Tibial nerve (tissue), 4 donors: ENCODE results near the gene ARHGAP6. TPM values are rescaled to one million over a fixed set of nuclear protein-coding genes. Genes with fewer than 3 reads are reported as not detected.
"Not testable (repeated sequence)": the region's sequence is repeated elsewhere in the genome, so short reads cannot be mapped to it uniquely, and the experiment has no call there.

Experiments used
- DNase-seq, 2 donors: peaks; one replicate each; pipeline ENCODE4 v3.0.0-alpha.2; 2019; ENCODE audit warnings: low spot score in 2 of 2
- H3K27ac ChIP-seq, 4 donors: fragments of 200-600 bp; sonication (generic) in 3 of 4; one replicate each; pipeline ENCODE4 v1.5.1; 2017 to 2019; ENCODE audit warnings: mild to moderate bottlenecking in 1 of 4
- H3K27me3 ChIP-seq, 2 donors: fragments of 200-600 bp; sonication (generic) in 1 of 2; one replicate each; pipeline versions ENCODE4 v1.5.1 to v1.6.0; 2017 to 2019
- H3K36me3 ChIP-seq, 3 donors: fragments of 200-600 bp; sonication (generic); one replicate each; pipeline ENCODE4 v1.5.1; 2018 to 2019
- H3K4me1 ChIP-seq, 4 donors: fragments of 200-600 bp; sonication (generic) in 3 of 4; one replicate each; pipeline ENCODE4 v1.5.1; 2017 to 2019
- H3K4me3 ChIP-seq, 4 donors: fragments of 200-600 bp; sonication (generic) in 3 of 4; one replicate each; pipeline ENCODE4 v1.5.1; 2017 to 2019; ENCODE audit warnings: mild to moderate bottlenecking in 1 of 4, moderate library complexity in 1 of 4
- H3K9me3 ChIP-seq, 4 donors: fragments of 200-600 bp; sonication (generic) in 3 of 4; one replicate each; pipeline ENCODE4 v1.5.1; 2017 to 2019
- CTCF ChIP-seq, 5 experiments: fragments of 200-600 bp in 3 of 5; fragments of 450-650 bp in 2 of 5; sonication (generic) in 3 of 5; IDR thresholded peaks; one replicate each; pipeline ENCODE4 v1.5.1; 2016 to 2019; ENCODE audit warnings: antibody characterized with exemption in 5 of 5, mild to moderate bottlenecking in 3 of 5, moderate library complexity in 2 of 5
- EP300 ChIP-seq, 2 donors: sonication (generic); formaldehyde crosslinking; IDR thresholded peaks; one replicate each; pipeline ENCODE4 v1.6.1; 2017; ENCODE audit warnings: antibody characterized with exemption in 2 of 2, mild to moderate bottlenecking in 1 of 2
- POLR2A ChIP-seq, 2 donors: fragments of 450-650 bp; IDR thresholded peaks; one replicate each; pipeline ENCODE4 v1.6.1; 2017; ENCODE audit warnings: antibody characterized with exemption in 2 of 2, mild to moderate bottlenecking in 2 of 2, moderate library complexity in 2 of 2
- WGBS, 2 donors: methylation state at CpG; one replicate each; pipeline ENCODE4 v1.1.5; 2018; 5-methylcytosine and 5-hydroxymethylcytosine counted together
- total RNA-seq, 4 donors: library from RNA; depleted of rRNA; stranded (reverse); fragments of >200 nt; gene quantifications; one replicate each; pipeline ENCODE4 v1.1.0, GENCODE V29; 2016

Gene ARHGAP6
- total RNA-seq, 4 donors from 2014 or later = 16.0 to 51.9 (median 39.3) TPM

- Histone ChIP-seq H3K27ac (no peak overlapping the region), H3K4me3 (no peak overlapping the region), H3K36me3 (no peaks in the 10 kb centered on the region), H3K27me3 (no peaks in the 10 kb centered on the region), H3K9me3 (no peaks in the 10 kb centered on the region), H3K4me1 (no peaks in the 10 kb centered on the region)
- TF ChIP-seq POLR2A (IDR thresholded peaks at IDR 0.05) (no peak), CTCF (IDR thresholded peaks at IDR 0.05) (no peak), EP300 (IDR thresholded peaks at IDR 0.05) (no peak)
- no peak for DNase-seq
- WGBS, 2 donors = 67 to 96% methylated on average over 3 of the region's 3 CpGs
Measured at GRCh38 chrX:11130136-11130535, 535.6 kb downstream of the ARHGAP6 start.

GRCh38 chrX:11129534-11130105, 536.1 kb downstream of the ARHGAP6 start:
- Histone ChIP-seq H3K4me3 (no peak overlapping the region), H3K36me3 (no peaks in the 10 kb centered on the region), H3K4me1 (no peaks in the 10 kb centered on the region), H3K9me3 (no peaks in the 10 kb centered on the region), H3K27me3 (no peaks in the 10 kb centered on the region), H3K27ac (no peak overlapping the region)
- TF ChIP-seq CTCF (IDR thresholded peaks at IDR 0.05) (no peak), POLR2A (IDR thresholded peaks at IDR 0.05) (no peak), EP300 (IDR thresholded peaks at IDR 0.05) (no peak)
- 33 to 52% methylated on average over 5 of the region's 5 CpGs for WGBS, 2 donors
- no peak for DNase-seq

GRCh38 chrX:11125060-11125459, 540.7 kb downstream of the ARHGAP6 start:
- H3K4me3 ChIP-seq = no peak overlapping the region
- DNase-seq = no peak
- no peaks in the 10 kb centered on the region for H3K4me1 ChIP-seq
- H3K27ac ChIP-seq = no peak overlapping the region
- no peaks in the 10 kb centered on the region for H3K9me3 ChIP-seq
- H3K27me3 ChIP-seq = no peaks in the 10 kb centered on the region
- TF ChIP-seq CTCF (IDR thresholded peaks at IDR 0.05) (no peak), POLR2A (IDR thresholded peaks at IDR 0.05) (no peak), EP300 (IDR thresholded peaks at IDR 0.05) (no peak)
- H3K36me3 ChIP-seq = peaks cover 0 to 24% (median 0%) of the 10 kb centered on the region in 3 donors
- 67 to 96% methylated on average over 5 of the region's 5 CpGs for WGBS, 2 donors

GRCh38 chrX:11124112-11124511, 541.6 kb downstream of the ARHGAP6 start:
- no peak overlapping the region for H3K27ac ChIP-seq
- no peak for DNase-seq
- H3K4me3 ChIP-seq = no peak overlapping the region
- no peaks in the 10 kb centered on the region for H3K4me1 ChIP-seq
- H3K9me3 ChIP-seq = no peaks in the 10 kb centered on the region
- H3K27me3 ChIP-seq = no peaks in the 10 kb centered on the region
- TF ChIP-seq CTCF (IDR thresholded peaks at IDR 0.05) (no peak), POLR2A (IDR thresholded peaks at IDR 0.05) (no peak), EP300 (IDR thresholded peaks at IDR 0.05) (no peak)
- 49 to 73% methylated on average over 2 of the region's 2 CpGs for whole genome bisulfite sequencing, 2 donors
- peaks cover 0 to 34% (median 0%) of the 10 kb centered on the region in 3 donors for H3K36me3 ChIP-seq

- H3K27me3 ChIP-seq, H3K27ac ChIP-seq, H3K9me3 ChIP-seq, H3K4me3 ChIP-seq, DNase-seq, H3K4me1 ChIP-seq: not testable (repeated sequence)
- H3K36me3 ChIP-seq = peaks cover 0 to 44% (median 0%) of the 10 kb centered on the region in 3 donors
- 90 to 100% methylated on average over 3 to 6 of the region's 6 CpGs for WGBS, 2 donors
Measured at GRCh38 chrX:11123087-11123486, 542.6 kb downstream of the ARHGAP6 start.
